Osteocyte (in vitro differentiated cells): ENCODE results near the gene SNPH. TPM values are rescaled to one million over a fixed set of nuclear protein-coding genes. Genes with fewer than 3 reads are reported as not detected.

Experiments
- DNase-seq: peaks from one replicate; pipeline ENCODE4 v3.0.0; 2021; ENCODE audit warnings: mixed read lengths; ENCODE audit not compliant: unreplicated experiment; ENCODE audit errors: extremely low spot score
- H3K27ac Mint-ChIP-seq: one replicate; pipeline ENCODE4 v1.8.0; 2021; ENCODE audit warnings: mild to moderate bottlenecking, mixed read lengths; ENCODE audit not compliant: unreplicated experiment
- H3K27me3 Mint-ChIP-seq: one replicate; pipeline ENCODE4 v1.8.0; 2021; ENCODE audit warnings: mixed read lengths; ENCODE audit not compliant: unreplicated experiment
- H3K36me3 Mint-ChIP-seq: one replicate; pipeline ENCODE4 v1.8.0; 2021; ENCODE audit warnings: mixed read lengths; ENCODE audit not compliant: unreplicated experiment
- H3K4me1 Mint-ChIP-seq: one replicate; pipeline ENCODE4 v1.8.0; 2021; ENCODE audit warnings: mixed read lengths; ENCODE audit not compliant: unreplicated experiment
- H3K4me3 Mint-ChIP-seq: one replicate; pipeline ENCODE4 v1.8.0; 2021; ENCODE audit warnings: mild to moderate bottlenecking, moderate library complexity, mixed read lengths; ENCODE audit not compliant: unreplicated experiment
- H3K9me3 Mint-ChIP-seq: one replicate; pipeline ENCODE4 v1.8.0; 2021; ENCODE audit warnings: mixed read lengths; ENCODE audit not compliant: unreplicated experiment
- total RNA-seq: library from RNA; stranded (reverse); gene quantifications from 2 replicates; pipeline ENCODE4 v1.2.1, GENCODE V29; 2021
- TF ChIP-seq, protein P1 (sequence below): fragments of 200-600 bp; sonication (generic); IDR thresholded peaks from 2 replicates; pipeline ENCODE4 v1.5.0; 2021; ENCODE audit warnings: antibody characterized with exemption, mild to moderate bottlenecking, moderate library complexity

SNPH gene
- total RNA-seq, 1 donor from 2014 or later: 8.9 TPM

DNA sequence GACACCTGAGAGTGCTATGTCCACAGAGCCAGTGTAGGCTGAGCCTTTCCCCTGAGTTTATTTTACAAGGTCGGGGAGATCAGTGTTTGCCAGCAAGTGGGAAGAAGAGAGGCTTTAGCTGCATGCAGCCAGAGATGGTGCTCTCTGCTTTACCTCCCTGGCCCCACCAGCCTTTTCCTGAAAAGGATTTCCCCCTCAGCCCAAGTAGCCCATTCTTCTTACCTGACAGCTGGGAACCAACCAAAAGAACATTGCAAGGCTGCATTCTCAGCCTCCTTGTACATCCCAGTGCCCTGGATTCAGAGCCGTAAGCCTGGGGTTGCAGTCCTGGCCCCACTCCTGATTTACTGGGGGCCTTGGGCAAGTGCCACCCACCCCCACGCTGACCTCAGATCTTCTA lies 16.9 kb downstream of the SNPH start:
- Mint-ChIP-seq H3K4me1 (peaks cover 2% of the 10 kb centered on the region), H3K27ac (no peak overlapping the region), H3K9me3 (no peaks in the 10 kb centered on the region), H3K4me3 (no peak overlapping the region), H3K27me3 (no peaks in the 10 kb centered on the region), H3K36me3 (no peaks in the 10 kb centered on the region)
- peak; percentile 51 for DNase-seq
- TF ChIP-seq, protein P1, sequence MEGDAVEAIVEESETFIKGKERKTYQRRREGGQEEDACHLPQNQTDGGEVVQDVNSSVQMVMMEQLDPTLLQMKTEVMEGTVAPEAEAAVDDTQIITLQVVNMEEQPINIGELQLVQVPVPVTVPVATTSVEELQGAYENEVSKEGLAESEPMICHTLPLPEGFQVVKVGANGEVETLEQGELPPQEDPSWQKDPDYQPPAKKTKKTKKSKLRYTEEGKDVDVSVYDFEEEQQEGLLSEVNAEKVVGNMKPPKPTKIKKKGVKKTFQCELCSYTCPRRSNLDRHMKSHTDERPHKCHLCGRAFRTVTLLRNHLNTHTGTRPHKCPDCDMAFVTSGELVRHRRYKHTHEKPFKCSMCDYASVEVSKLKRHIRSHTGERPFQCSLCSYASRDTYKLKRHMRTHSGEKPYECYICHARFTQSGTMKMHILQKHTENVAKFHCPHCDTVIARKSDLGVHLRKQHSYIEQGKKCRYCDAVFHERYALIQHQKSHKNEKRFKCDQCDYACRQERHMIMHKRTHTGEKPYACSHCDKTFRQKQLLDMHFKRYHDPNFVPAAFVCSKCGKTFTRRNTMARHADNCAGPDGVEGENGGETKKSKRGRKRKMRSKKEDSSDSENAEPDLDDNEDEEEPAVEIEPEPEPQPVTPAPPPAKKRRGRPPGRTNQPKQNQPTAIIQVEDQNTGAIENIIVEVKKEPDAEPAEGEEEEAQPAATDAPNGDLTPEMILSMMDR: no peak

DNA sequence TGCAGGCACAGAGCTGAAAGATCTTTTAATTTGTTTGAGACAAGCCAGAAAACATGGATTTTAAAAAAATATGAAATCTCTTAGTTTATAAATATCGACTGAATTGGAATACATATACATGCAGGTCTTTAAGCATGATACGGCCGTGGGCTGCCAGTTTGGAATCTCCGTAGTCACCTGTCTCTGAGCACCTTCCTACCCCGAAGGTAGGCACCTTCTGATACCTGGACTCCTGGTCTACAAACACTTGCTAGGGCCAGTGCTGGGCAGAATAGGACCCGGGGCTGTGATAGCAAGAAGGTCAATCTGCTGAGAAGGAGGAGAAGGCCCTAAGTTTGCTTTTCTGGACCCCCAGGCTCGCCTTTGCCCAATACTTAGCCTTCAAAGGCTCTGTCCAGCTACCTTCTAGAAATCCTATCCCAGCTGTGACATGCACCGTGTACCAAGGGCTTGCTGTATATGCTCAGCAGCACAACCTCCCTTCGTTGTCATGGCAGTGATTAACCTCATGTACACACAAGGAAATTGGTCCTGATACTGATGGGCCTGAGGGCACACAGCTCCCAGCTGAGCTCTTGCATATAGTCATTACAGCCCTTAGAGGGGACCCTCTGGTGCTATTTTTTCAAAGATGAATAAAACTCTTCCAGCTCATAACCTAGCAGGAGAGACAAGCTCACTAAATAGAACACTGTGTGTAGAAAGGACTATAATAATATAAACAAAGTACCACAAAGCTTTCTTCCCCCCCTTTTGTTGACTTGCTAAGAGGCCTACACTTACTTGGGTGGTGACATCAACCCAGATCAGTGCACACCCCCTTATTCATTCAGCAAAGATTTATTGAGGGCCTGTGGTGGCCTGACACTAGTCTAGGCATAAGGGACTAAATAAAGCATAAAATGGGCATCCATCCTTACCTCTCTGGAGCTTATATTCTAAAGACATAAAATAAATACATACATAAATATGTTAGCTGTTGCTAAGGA lies 17.7 kb downstream of the SNPH start:
- Mint-ChIP-seq H3K9me3 (no peaks in the 10 kb centered on the region), H3K4me1 (peaks cover 2% of the 10 kb centered on the region), H3K36me3 (no peaks in the 10 kb centered on the region), H3K27ac (no peak overlapping the region), H3K4me3 (no peak overlapping the region), H3K27me3 (no peaks in the 10 kb centered on the region)
- TF ChIP-seq, protein P1: no peak
- DNase-seq: peak; percentile 49

DNA sequence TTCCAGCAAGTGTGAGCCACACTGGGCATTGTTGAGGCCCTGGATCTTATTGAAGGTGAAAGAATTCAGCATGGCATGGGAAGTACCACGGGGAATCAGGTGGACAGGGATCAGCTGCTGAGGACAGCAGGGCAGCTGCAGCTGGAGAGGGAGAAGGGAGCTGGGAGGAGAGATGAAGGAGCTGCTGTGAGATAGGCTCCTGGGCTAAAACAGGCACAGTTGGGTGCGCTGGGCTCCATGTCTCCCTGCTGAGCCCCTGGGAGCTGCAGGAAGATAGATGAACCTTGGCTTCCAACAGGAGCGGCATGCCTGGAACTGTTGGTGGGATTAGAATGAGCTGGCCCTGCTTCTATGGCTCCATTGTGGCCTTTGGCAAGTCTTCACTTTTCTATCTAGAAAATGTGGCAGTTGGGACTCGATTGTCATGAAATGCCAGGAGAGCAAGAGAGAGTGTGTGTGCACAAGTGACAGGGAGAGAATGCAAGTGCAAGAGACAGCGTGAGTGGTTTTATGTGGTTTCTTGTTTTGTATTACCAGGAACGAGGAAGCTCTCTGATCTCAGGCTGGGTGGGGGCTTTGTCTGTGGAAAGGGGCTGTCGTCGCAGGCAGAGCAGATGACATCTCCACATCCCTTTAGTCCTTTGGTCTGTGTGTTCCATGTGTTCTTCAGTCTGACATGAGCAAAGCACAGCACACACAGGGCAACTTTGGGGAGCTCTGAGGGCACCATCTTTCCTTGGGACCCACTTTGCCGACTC lies 20.4 kb downstream of the SNPH start:
- H3K27ac Mint-ChIP-seq: no peak overlapping the region

DNA sequence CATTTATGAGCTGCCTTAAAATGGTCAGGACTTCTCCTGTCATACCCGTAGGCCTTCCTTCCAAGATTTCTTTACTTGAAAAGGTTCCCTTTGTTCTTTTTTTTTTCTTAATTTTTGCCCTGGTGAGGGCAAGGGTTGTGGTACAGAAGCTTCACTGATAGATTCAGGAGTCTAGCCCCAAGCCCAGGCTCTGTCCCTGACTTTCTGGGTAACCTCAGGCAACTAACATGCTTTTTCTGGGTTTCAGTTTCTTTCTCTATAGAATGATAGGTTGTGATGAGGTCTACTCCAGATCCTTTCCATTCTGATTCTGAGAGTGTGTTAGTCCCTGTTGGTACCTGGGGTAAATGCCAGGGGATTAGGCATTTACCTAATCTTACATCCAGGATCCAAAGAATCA lies 21.2 kb downstream of the SNPH start:
- no peaks in the 10 kb centered on the region for H3K27me3 Mint-ChIP-seq
- H3K27ac Mint-ChIP-seq: no peak overlapping the region
- no peak for DNase-seq
- TF ChIP-seq, protein P1: no peak
- no peaks in the 10 kb centered on the region for H3K9me3 Mint-ChIP-seq
- peaks cover 2% of the 10 kb centered on the region for H3K4me1 Mint-ChIP-seq
- H3K4me3 Mint-ChIP-seq: no peak overlapping the region
- no peaks in the 10 kb centered on the region for H3K36me3 Mint-ChIP-seq

More for the DNA sequence above, 20.4 kb downstream of the SNPH start:
- Mint-ChIP-seq H3K4me1 (peaks cover 2% of the 10 kb centered on the region), H3K27me3 (no peaks in the 10 kb centered on the region), H3K9me3 (no peaks in the 10 kb centered on the region), H3K36me3 (no peaks in the 10 kb centered on the region), H3K4me3 (no peak overlapping the region)
- TF ChIP-seq, protein P1: no peak
- no peak for DNase-seq
